Measurements from ENCODE around the gene PRELID2.
"Not testable (repeated sequence)": the region's sequence is repeated elsewhere in the genome, so short reads cannot be mapped to it uniquely, and the experiment has no call there.

The PRELID2 gene

GRCh38 chr5:145803112-145804004, 31.8 kb downstream of the PRELID2 start:
- H3K4me3 ChIP-seq (ENCODE audit: low read length) = no peak overlapping the region
- no peak for DNase-seq (ENCODE audit: low read depth, low spot score)

- H3K4me3 ChIP-seq (ENCODE audit: low read length) = no peak overlapping the region
- DNase-seq (ENCODE audit: low read depth, low spot score) = no peak
Observed at GRCh38 chr5:145801195-145801594, 33.9 kb downstream of the PRELID2 start.

GRCh38 chr5:145800181-145800580, 35.0 kb downstream of the PRELID2 start:
- no peak for DNase-seq (ENCODE audit: low read depth, low spot score)
- no peak overlapping the region for H3K4me3 ChIP-seq (ENCODE audit: low read length)

- DNase-seq (ENCODE audit: low read depth, low spot score); H3K4me3 ChIP-seq (ENCODE audit: low read length): not testable (repeated sequence)
Observed at GRCh38 chr5:145798503-145798902, 36.6 kb downstream of the PRELID2 start.

- H3K4me3 ChIP-seq (ENCODE audit: low read length) = no peak overlapping the region
- DNase-seq (ENCODE audit: low read depth, low spot score) = peak; percentile 16
Observed at GRCh38 chr5:145797336-145797735, 37.8 kb downstream of the PRELID2 start.

- no peak overlapping the region for H3K4me3 ChIP-seq (ENCODE audit: low read length)
Observed at GRCh38 chr5:145796318-145796717, 38.8 kb downstream of the PRELID2 start.

GRCh38 chr5:145793574-145793973, 41.6 kb downstream of the PRELID2 start:
- no peak for DNase-seq (ENCODE audit: low read depth, low spot score)
- H3K4me3 ChIP-seq (ENCODE audit: low read length) = no peak overlapping the region

More at GRCh38 chr5:145796318-145796717, 38.8 kb downstream of the PRELID2 start:
- DNase-seq (ENCODE audit: low read depth, low spot score) = no peak

- no peak for DNase-seq (ENCODE audit: low read depth, low spot score)
- no peak overlapping the region for H3K4me3 ChIP-seq (ENCODE audit: low read length)
Observed at GRCh38 chr5:145792840-145793239, 42.3 kb downstream of the PRELID2 start.

- H3K4me3 ChIP-seq (ENCODE audit: low read length) = no peak overlapping the region
- DNase-seq (ENCODE audit: low read depth, low spot score) = no peak
Observed at GRCh38 chr5:145791866-145792265, 43.3 kb downstream of the PRELID2 start.

GRCh38 chr5:145787996-145788395, 47.1 kb downstream of the PRELID2 start:
- no peak overlapping the region for H3K4me3 ChIP-seq (ENCODE audit: low read length)
- no peak for DNase-seq (ENCODE audit: low read depth, low spot score)

- DNase-seq (ENCODE audit: low read depth, low spot score) = no peak
- no peak overlapping the region for H3K4me3 ChIP-seq (ENCODE audit: low read length)
Observed at GRCh38 chr5:145787507-145787906, 47.6 kb downstream of the PRELID2 start.

- no peak for DNase-seq (ENCODE audit: low read depth, low spot score)
- H3K4me3 ChIP-seq (ENCODE audit: low read length) = no peak overlapping the region
Observed at GRCh38 chr5:145787001-145787400, 48.1 kb downstream of the PRELID2 start.

GRCh38 chr5:145780982-145781381, 54.2 kb downstream of the PRELID2 start:
- H3K4me3 ChIP-seq (ENCODE audit: low read length) = no peak overlapping the region
- no peak for DNase-seq (ENCODE audit: low read depth, low spot score)

GRCh38 chr5:145778144-145778900, 56.8 kb downstream of the PRELID2 start:
- H3K4me3 ChIP-seq (ENCODE audit: low read length) = no peak overlapping the region

GRCh38 chr5:145777445-145778063, 57.6 kb downstream of the PRELID2 start:
- no peak overlapping the region for H3K4me3 ChIP-seq (ENCODE audit: low read length)
- no peak for DNase-seq (ENCODE audit: low read depth, low spot score)

More at GRCh38 chr5:145778144-145778900, 56.8 kb downstream of the PRELID2 start:
- DNase-seq (ENCODE audit: low read depth, low spot score) = no peak

- H3K4me3 ChIP-seq (ENCODE audit: low read length) = no peak overlapping the region
- no peak for DNase-seq (ENCODE audit: low read depth, low spot score)
Observed at GRCh38 chr5:145776886-145777285, 58.3 kb downstream of the PRELID2 start.

- H3K4me3 ChIP-seq (ENCODE audit: low read length) = no peak overlapping the region
- DNase-seq (ENCODE audit: low read depth, low spot score) = no peak
Observed at GRCh38 chr5:145775893-145776444, 59.2 kb downstream of the PRELID2 start.

GRCh38 chr5:145775411-145775810, 59.7 kb downstream of the PRELID2 start:
- no peak for DNase-seq (ENCODE audit: low read depth, low spot score)
- H3K4me3 ChIP-seq (ENCODE audit: low read length) = no peak overlapping the region

GRCh38 chr5:145774442-145774841, 60.7 kb downstream of the PRELID2 start:
- no peak for DNase-seq (ENCODE audit: low read depth, low spot score)
- no peak overlapping the region for H3K4me3 ChIP-seq (ENCODE audit: low read length)
